Small intestine (tissue), 7 donors: ENCODE results near the gene SERGEF. TPM values are rescaled to one million over a fixed set of nuclear protein-coding genes. Genes with fewer than 3 reads are reported as not detected.

Experiments
- DNase-seq, 2 donors: peaks; one replicate each; pipeline versions ENCODE4 v3.0.0 to v3.0.0-alpha.2; 2013
- FAIRE-seq: peaks from 2 replicates; lab custom pipeline; 2012; peaks lifted over from hg19 to GRCh38; lab: Jason Lieb, UNC
- H3K27ac ChIP-seq, 3 donors: one replicate each; pipeline ENCODE4 v1.5.1; 2013; ENCODE audit warnings: low read length in 2 of 3, mild to moderate bottlenecking in 2 of 3, control low read depth in 1 of 3, inconsistent platforms in 1 of 3, low read depth in 1 of 3, moderate library complexity in 1 of 3
- H3K27me3 ChIP-seq, 3 donors: one replicate each; pipeline ENCODE4 v1.6.1; 2013; ENCODE audit warnings: low read length in 3 of 3, inconsistent platforms in 1 of 3; ENCODE audit not compliant: control insufficient read depth in 3 of 3, insufficient read depth in 3 of 3
- H3K36me3 ChIP-seq, 3 donors: one replicate each; pipeline ENCODE4 v1.6.1; 2013; ENCODE audit warnings: low read length in 3 of 3, inconsistent platforms in 1 of 3, low read depth in 1 of 3, mild to moderate bottlenecking in 1 of 3, moderate library complexity in 1 of 3; ENCODE audit not compliant: control insufficient read depth in 3 of 3, insufficient read depth in 2 of 3
- H3K4me1 ChIP-seq, 3 donors: one replicate each; pipeline ENCODE4 v1.6.1; 2013; ENCODE audit warnings: low read length in 2 of 3, inconsistent platforms in 1 of 3, low read depth in 1 of 3, mild to moderate bottlenecking in 1 of 3, moderate library complexity in 1 of 3; ENCODE audit not compliant: control insufficient read depth in 3 of 3, insufficient read depth in 2 of 3
- H3K4me3 ChIP-seq, 3 donors: one replicate each; pipeline ENCODE4 v1.5.1; 2013; ENCODE audit warnings: low read length in 3 of 3, control low read depth in 1 of 3, inconsistent platforms in 1 of 3, low read depth in 1 of 3, mild to moderate bottlenecking in 1 of 3, moderate library complexity in 1 of 3
- H3K9me3 ChIP-seq, 2 donors: one replicate each; pipeline ENCODE4 v1.6.1; 2013; ENCODE audit warnings: low read depth in 1 of 2, low read length in 1 of 2; ENCODE audit not compliant: control insufficient read depth in 2 of 2, insufficient read depth in 1 of 2
- WGBS, 3 donors: extraction: QIAGEN DNeasy Blood & Tissue Kit; methylation state at CpG; one replicate each; pipeline ENCODE4 v1.1.7; 2013; 5-methylcytosine and 5-hydroxymethylcytosine counted together
- polyA plus RNA-seq, 4 donors: library from polyadenylated mRNA; stranded (reverse) in 3 of 4; unstranded in 1 of 4; fragments of 200-250 nt in 3 of 4; fragments of 120-200 nt in 1 of 4; gene quantifications; one replicate each; pipeline versions ENCODE4 v1.2.1 to v1.2.3, GENCODE V29; 2013
- donor health status: healthy with polysubstance abuse.
- donor health status: control.
- donor health status: control.
- donor health status: Bipolar disorder and iron deficiency.
- donor health status: healthy.

SERGEF gene
- polyA plus RNA-seq, 4 donors = 19.2 to 31.1 (median 27.0) TPM

DNA sequence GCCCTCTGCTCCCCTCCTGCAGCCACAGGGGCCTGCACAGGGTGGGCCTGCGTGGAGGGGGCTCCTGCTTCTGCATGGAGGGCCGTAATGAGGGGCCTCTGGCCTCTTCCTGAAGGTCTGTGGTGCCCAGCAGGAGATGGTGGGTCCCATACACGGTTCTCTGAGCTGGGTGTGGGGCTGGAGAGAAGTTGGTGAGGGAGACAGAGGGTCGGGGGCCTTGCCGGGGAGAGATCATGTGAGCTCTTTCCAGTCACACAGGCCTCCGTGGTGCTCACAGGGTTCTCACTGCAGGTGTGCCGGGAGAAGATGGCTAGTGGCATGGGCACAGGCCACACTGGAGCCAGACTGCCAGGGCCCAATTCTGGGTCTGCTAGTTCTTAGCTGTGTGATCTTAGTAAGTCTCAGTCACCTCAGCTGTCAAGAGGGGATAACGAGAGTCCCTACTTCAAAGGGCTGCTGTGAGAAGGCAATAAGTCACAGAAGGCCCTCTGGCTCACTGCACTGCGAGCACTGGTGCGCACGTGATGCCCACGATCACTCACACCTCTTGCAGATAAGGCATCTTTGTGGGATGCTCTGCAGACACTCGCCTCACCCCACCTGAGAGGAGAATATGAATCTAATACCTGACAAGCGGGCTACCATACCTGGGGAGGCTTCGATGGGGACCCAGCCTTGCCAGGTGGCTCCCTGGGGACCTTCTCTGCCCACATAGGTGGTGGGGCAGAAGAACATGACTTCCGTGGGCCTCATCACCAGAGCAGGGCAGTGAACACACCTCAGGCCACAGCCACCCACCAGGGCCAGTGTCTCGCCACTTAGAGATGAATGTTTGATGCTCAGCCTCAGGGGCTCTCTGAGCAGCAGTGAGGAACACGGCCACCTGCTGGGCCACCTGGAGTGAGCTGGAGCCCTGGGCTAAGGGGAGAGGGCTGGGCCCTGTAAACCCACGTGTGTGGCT lies 263.8 kb downstream of the SERGEF start:
- FAIRE-seq = no peak
- Histone ChIP-seq H3K27ac (no peak overlapping the region), H3K27me3 (peaks cover 0 to 4% (median 0%) of the 10 kb centered on the region in 3 donors)

DNA sequence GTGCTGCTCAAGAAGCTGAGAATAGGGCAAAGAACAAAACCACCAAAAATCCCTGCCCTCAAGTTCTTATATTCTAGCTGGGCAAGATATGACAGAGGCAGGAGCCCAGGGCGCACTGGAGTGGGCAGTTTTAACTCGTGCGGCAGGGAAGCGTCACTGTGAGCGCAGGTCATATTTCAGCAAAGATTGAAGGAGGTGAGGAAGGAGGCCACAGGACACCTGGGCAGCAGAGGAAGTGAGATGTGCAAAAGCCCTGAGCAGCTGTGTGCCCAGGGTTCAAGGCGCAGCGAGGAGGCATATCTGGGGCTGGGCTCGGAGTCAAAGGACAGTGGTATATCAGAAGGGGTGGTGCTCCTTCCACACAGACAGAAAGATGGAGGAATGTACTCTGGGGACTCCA lies 264.8 kb downstream of the SERGEF start:
- FAIRE-seq = no peak
- Histone ChIP-seq H3K4me1 (peaks cover 0 to 6% (median 0%) of the 10 kb centered on the region in 3 donors), H3K9me3 (no peaks in the 10 kb centered on the region), H3K27ac (no peak overlapping the region), H3K36me3 (no peaks in the 10 kb centered on the region), H3K4me3 (no peak overlapping the region), H3K27me3 (peaks cover 0 to 4% (median 0%) of the 10 kb centered on the region in 3 donors)
- no peak for DNase-seq
- WGBS, 3 donors = 87 to 94% (median 90%) methylated on average over 8 of the region's 8 CpGs

More for the DNA sequence above, 263.8 kb downstream of the SERGEF start:
- 81 to 86% (median 84%) methylated on average over 19 of the region's 19 CpGs for WGBS, 3 donors
- no peak for DNase-seq
- Histone ChIP-seq H3K9me3 (no peaks in the 10 kb centered on the region), H3K4me1 (peaks cover 0 to 6% (median 0%) of the 10 kb centered on the region in 3 donors), H3K36me3 (no peaks in the 10 kb centered on the region), H3K4me3 (no peak overlapping the region)

DNA sequence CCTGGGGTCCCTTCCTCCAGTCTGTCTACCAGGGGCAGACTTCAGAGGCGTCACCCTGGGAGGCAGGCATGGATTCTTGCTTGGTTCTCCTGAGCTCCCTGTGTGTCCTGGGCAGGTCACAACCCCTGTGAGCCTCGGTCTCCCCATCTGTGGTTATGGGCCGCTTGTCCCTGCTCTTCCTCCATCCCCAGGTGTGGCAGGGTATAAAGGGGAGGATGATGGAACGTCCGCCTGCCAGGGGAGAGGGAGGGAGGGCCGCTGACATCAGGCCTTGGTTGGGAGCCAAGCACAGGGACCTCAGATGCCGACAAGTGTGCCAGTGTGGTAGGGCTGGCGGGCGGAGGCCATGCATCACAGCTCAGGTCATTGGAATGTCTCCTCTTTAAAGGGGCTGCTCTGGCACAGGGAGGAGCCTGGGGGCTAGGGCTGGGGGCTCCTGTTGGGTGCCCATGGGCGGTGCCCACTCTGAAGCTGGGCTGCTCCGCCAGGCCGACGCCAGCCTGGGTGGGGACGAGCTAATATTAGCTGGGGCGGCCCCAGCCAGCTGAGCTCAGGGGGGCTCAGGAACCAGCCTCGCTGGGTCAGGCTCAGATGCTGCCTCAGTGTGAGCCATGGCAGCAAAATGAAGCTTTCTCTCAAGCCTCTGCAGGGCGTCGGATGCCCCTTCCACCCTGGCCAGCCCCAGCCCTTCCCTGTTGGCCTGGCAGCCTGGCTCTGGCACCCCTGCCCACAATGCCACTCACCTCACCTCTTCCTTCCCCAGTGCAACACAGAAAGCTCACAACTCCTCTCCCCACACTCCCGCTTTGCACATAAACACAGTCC lies 265.5 kb downstream of the SERGEF start:
- FAIRE-seq (no peak), DNase-seq (no peak)
- Histone ChIP-seq H3K4me1 (peaks cover 0 to 6% (median 0%) of the 10 kb centered on the region in 3 donors), H3K36me3 (no peaks in the 10 kb centered on the region), H3K27ac (no peak overlapping the region), H3K4me3 (no peak overlapping the region), H3K9me3 (no peaks in the 10 kb centered on the region), H3K27me3 (peaks cover 0 to 4% (median 0%) of the 10 kb centered on the region in 3 donors)
- 72 to 80% (median 74%) methylated on average over 18 to 19 of the region's 19 CpGs for WGBS, 3 donors

DNA sequence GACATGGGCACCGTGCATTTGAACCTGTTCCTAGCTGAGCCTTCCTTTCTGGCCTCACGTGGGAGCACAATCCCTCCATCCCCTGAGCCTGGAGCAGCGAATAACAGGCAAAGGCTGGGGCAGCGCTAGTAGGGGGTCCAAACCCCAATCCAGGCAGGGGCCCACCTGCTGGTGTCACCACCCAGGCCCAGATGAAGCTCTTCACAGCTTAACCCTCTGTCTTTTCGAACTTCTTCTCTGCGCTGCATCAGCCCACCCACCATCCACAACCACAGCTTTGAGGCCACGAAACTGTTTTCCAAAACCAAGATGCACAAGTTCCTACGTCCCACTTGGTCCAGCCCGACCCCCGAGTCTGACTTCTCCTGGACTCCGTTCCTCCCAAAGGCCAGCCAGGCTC lies 266.8 kb downstream of the SERGEF start:
- Histone ChIP-seq H3K27ac (no peak overlapping the region), H3K9me3 (no peaks in the 10 kb centered on the region), H3K36me3 (no peaks in the 10 kb centered on the region), H3K4me3 (no peak overlapping the region), H3K27me3 (peaks cover 0 to 4% (median 2%) of the 10 kb centered on the region in 3 donors), H3K4me1 (peaks cover 0 to 6% (median 0%) of the 10 kb centered on the region in 3 donors)
- 73 to 78% (median 75%) methylated on average over 11 of the region's 11 CpGs for WGBS, 3 donors
- DNase-seq (no peak), FAIRE-seq (no peak)

DNA sequence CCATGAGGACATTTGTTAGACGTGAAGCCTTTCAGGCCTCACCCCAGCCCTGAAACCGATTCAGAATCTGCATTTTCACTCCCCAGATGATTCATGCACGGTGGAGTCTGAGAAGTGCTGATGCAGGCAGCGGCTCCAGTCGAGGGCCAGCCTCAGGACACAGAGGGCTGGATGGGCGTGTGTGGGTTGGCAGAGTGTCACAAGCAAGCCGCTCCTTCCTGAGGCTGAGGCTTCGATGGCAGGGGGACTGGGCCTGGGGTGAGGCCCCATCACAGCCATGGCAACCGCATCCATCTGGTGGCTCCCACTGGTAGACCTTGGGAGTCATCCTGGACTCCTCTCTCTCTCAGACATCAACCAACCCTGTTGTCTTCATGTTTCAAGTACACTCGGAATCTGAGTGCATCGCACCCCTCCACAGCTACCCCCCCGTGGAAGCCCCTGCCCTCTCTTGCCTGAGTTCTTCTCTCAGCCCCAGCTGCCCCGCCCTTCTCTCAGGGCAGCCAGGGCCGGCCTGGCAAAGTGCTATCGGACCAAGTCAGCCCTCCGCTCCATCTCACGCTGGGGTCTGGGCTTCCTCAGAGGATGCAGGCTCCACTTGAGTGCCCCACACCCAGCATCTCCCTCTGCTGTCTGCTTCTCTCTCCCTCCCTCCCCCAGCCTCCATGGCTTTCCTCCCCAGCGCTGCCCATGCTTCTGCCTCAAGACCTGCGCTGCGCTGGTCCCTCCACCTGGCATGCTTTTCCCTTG lies 267.6 kb downstream of the SERGEF start:
- no peak for DNase-seq
- no peak for FAIRE-seq
- 75 to 81% (median 77%) methylated on average over 20 of the region's 20 CpGs for WGBS, 3 donors
- H3K9me3 ChIP-seq = no peaks in the 10 kb centered on the region
- H3K4me1 ChIP-seq = peaks cover 0 to 6% (median 0%) of the 10 kb centered on the region in 3 donors
- peaks cover 0 to 6% (median 2%) of the 10 kb centered on the region in 3 donors for H3K27me3 ChIP-seq
- H3K36me3 ChIP-seq = no peaks in the 10 kb centered on the region
- H3K27ac ChIP-seq = no peak overlapping the region
- no peak overlapping the region for H3K4me3 ChIP-seq

DNA sequence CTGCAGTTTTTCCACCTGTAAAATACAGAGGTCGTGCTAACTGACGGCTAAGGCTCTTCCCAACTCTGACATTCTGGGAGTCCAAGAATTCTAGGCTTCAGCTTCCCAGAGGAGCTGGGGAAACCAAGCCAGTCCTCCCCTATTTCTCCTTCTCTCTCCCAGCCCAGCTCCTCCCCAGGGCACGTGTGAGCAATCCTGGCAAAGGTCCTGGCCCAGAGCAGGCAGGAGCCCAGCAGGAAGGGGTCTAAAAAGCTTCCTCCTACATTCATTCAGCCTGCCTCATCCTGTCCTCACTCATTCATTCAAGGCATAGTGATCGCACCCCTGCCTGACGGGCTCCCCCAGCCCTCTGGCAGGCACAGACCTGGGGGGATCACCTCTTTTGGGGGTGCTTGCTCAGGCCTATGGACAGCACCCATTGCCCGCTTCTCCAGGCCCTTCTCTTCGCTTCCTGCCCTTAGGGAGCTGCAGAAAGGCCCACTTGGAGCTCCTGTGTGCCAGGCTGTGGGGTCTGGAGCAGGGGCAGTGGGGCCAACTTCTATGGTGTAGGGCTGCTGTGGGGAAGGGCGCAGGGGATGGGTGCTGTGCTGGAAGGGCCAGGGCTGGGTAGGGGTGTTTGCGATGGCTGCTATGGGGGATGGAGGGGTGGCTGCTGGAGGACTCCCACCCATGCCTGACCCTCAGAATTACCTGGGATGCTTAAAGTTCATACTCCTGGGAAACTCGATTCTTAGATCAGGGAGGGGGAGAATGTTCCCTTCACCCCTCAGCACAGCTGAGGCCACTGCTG lies 268.5 kb downstream of the SERGEF start:
- H3K27me3 ChIP-seq = peaks cover 0 to 11% (median 10%) of the 10 kb centered on the region in 3 donors
- no peak for FAIRE-seq
- no peak for DNase-seq

DNA sequence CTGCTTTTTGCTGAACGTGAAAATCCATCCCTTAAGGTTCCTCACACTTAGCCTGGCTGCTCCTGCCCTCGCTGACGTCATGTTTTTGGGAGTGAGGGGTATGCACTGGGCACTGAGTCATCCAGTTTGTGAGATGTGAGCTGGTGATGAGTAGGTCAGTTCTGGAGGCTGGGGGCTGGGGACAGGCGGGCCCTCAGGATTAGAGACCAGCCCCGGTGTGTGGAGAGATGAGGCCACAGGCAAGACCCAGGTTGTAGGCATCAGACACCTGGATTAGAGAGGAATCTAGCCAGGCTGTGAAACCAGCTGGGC lies 269.1 kb downstream of the SERGEF start:
- no peak for FAIRE-seq
- no peak overlapping the region for H3K27ac ChIP-seq
- no peaks in the 10 kb centered on the region for H3K36me3 ChIP-seq
- 71 to 81% (median 76%) methylated on average over 5 of the region's 5 CpGs for WGBS, 3 donors
- H3K4me3 ChIP-seq = no peak overlapping the region
- no peaks in the 10 kb centered on the region for H3K9me3 ChIP-seq
- no peak for DNase-seq
- peaks cover 0 to 17% (median 10%) of the 10 kb centered on the region in 3 donors for H3K27me3 ChIP-seq
- H3K4me1 ChIP-seq = no peaks in the 10 kb centered on the region

More for the DNA sequence above, 268.5 kb downstream of the SERGEF start:
- WGBS, 3 donors = 73 to 76% (median 73%) methylated on average over 10 of the region's 10 CpGs
- no peak overlapping the region for H3K27ac ChIP-seq
- no peaks in the 10 kb centered on the region for H3K9me3 ChIP-seq
- no peak overlapping the region for H3K4me3 ChIP-seq
- H3K4me1 ChIP-seq = no peaks in the 10 kb centered on the region
- no peaks in the 10 kb centered on the region for H3K36me3 ChIP-seq
